ENCODE measurements around the gene ANKRD53. TPM values are rescaled to one million over a fixed set of nuclear protein-coding genes. Genes with fewer than 3 reads are reported as not detected.

ANKRD53 gene
- total and polyA plus RNA-seq, 8 donors: 0.52 to 4.7 (median 3.0) TPM

DNA sequence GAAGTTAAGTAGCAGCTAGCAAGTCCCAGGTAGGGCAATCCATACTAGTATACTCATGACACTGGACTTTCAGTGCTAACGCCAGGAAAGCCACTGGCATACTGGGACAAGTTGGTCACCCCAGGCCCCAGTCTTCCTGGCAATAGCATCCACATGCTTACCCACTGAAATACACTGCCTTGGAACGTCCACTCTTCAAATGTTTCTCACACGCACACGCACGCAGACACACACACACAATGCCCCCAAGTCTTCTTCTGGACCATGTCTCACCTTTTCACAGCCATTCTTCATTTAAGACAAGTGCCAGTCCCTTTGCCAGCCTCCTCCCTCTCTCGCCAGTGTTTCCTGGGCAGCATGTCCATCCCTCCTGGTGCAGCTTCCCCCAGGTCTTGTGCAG lies 25.0 kb downstream of the ANKRD53 start:
- no peak overlapping the region for H3K27ac ChIP-seq
- peaks cover 3 to 10% of the 10 kb centered on the region in 2 donors for H3K4me1 ChIP-seq
- intact Hi-C loops (cut with DNase I): no loop called here
- no peaks in the 10 kb centered on the region for H3K9me3 ChIP-seq
- DNase-seq (no peak), ATAC-seq (no peak)
- no peaks in the 10 kb centered on the region for H3K27me3 ChIP-seq
- TF ChIP-seq CTCF (IDR thresholded peaks at IDR 0.05): no peak
- no peaks in the 10 kb centered on the region for H3K36me3 ChIP-seq
- H3K4me3 ChIP-seq: no peak overlapping the region

DNA sequence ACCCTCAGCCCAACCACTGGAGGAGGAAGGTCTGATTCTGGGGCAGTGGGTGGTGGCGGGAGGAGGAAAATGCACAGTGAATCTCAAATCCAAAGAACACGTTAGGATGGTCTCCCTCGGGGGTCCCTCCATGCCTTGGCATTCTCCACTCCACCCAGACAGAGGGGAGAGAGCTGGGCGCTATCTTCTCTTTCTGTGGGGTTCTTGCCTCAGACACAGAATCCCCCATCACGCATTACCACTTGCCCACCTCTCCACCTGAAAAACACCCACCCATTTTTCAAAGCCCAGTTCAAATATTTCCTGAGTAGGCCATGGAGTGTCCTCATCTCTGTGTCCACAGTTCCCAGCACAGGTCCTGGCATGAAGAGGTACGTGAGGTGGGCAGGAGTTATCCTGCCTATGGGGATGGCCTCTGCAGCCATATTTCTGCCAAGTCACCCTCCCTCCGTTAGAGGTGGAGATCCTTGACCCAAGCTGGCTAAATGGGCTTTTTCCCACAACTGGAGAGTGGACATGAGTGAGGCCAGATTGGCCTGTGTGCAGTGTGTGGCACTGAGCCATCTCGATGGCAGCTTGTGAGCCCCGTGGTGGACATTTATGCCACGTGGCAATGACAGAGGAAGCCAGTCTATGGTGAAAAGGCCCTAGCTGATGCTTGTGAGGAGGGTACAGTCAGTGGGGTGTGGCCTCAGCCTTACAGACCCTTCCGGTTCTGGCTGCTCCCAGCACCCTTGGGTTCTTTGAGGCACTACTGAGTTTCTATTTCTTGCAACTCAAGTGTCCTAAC lies 25.7 kb downstream of the ANKRD53 start:
- intact Hi-C loops (cut with DNase I): no loop called here
- Histone ChIP-seq H3K36me3 (no peaks in the 10 kb centered on the region), H3K4me1 (peaks cover 3 to 10% of the 10 kb centered on the region in 2 donors), H3K27me3 (no peaks in the 10 kb centered on the region), H3K27ac (no peak overlapping the region), H3K9me3 (no peaks in the 10 kb centered on the region), H3K4me3 (no peak overlapping the region)
- TF ChIP-seq CTCF (IDR thresholded peaks at IDR 0.05): no peak
- ATAC-seq (no peak), DNase-seq (no peak)

- Histone ChIP-seq H3K36me3 (no peaks in the 10 kb centered on the region), H3K9me3 (no peaks in the 10 kb centered on the region), H3K4me3 (no peak overlapping the region), H3K27me3 (no peaks in the 10 kb centered on the region), H3K27ac (no peak overlapping the region), H3K4me1 (peaks cover 3 to 10% of the 10 kb centered on the region in 2 donors)
- intact Hi-C loops (cut with DNase I): no loop called here
- no peak for ATAC-seq
- no peak for DNase-seq
- TF ChIP-seq CTCF (IDR thresholded peaks at IDR 0.05): no peak
These were observed 26.4 kb downstream of the ANKRD53 start for GRCh38 chr2:71004857-71005256.

- intact Hi-C loops (cut with DNase I): no loop called here
- no peaks in the 10 kb centered on the region for H3K36me3 ChIP-seq
- DNase-seq (no peak), ATAC-seq (no peak)
- no peak overlapping the region for H3K27ac ChIP-seq
- H3K4me1 ChIP-seq: peaks cover 3 to 10% of the 10 kb centered on the region in 2 donors
- H3K4me3 ChIP-seq: no peak overlapping the region
- H3K27me3 ChIP-seq: peaks cover 0 to 5% of the 10 kb centered on the region in 2 donors
- no peak for TF ChIP-seq CTCF (IDR thresholded peaks at IDR 0.05)
- H3K9me3 ChIP-seq: no peaks in the 10 kb centered on the region
These were observed 27.1 kb downstream of the ANKRD53 start for GRCh38 chr2:71005271-71006202.

DNA sequence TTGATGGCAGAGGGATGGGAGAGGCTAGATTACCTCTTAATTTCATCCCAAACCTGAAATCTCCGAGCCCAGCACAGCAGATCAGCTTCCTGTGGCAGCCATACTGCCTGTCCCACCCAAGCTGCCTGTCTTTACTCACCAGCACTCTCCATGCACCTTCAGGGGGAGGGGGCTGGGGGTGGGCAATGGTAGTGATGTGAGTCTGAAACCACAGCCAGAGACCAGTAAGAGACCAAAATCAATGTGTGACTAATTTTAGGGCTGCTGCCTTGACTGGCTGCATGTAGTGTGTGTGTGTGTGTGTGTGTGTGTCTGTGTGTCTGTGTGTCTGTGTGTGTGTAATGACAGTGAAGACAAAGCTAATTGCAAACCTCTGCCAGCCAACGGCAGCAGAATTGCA lies 27.9 kb downstream of the ANKRD53 start:
- intact Hi-C loops (cut with DNase I): no loop called here
- Histone ChIP-seq H3K27ac (no peak overlapping the region), H3K36me3 (no peaks in the 10 kb centered on the region), H3K4me3 (no peak overlapping the region), H3K27me3 (peaks cover 0 to 12% of the 10 kb centered on the region in 2 donors), H3K4me1 (peaks cover 0 to 2% of the 10 kb centered on the region in 2 donors), H3K9me3 (no peaks in the 10 kb centered on the region)
- DNase-seq (no peak), ATAC-seq (no peak)
- TF ChIP-seq CTCF (IDR thresholded peaks at IDR 0.05): no peak

Data from left lung (tissue), 10 donors.